Lower lobe of right lung (tissue), 2 donors: Measurements from ENCODE around the gene SH3PXD2A. TPM values are rescaled to one million over a fixed set of nuclear protein-coding genes. Genes with fewer than 3 reads are reported as not detected.

Source experiments
- ATAC-seq, 2 donors: fragments of 200-7000 bp; cut with Tn5 transposase; one replicate each; pipeline ENCODE4 v1.9.1; 2020 to 2022; ENCODE audit warnings: mild to moderate bottlenecking in 2 of 2, moderate library complexity in 2 of 2
- DNase-seq: peaks from one replicate; pipeline ENCODE4 v3.0.0-alpha.2; 2020
- H3K27ac ChIP-seq: fragments of 200-600 bp; one replicate; pipeline ENCODE4 v1.8.0; 2022
- H3K27me3 ChIP-seq: fragments of 200-600 bp; one replicate; pipeline ENCODE4 v1.8.0; 2022; ENCODE audit warnings: low read depth
- H3K36me3 ChIP-seq: fragments of 200-600 bp; one replicate; pipeline ENCODE4 v1.8.0; 2022; ENCODE audit warnings: mild to moderate bottlenecking
- H3K4me1 ChIP-seq: fragments of 200-600 bp; one replicate; pipeline ENCODE4 v1.8.0; 2022
- H3K4me3 ChIP-seq: fragments of 200-600 bp; one replicate; pipeline ENCODE4 v1.8.0; 2022; ENCODE audit warnings: mild to moderate bottlenecking
- H3K9me3 ChIP-seq: fragments of 200-600 bp; one replicate; pipeline ENCODE4 v1.8.0; 2022
- CTCF ChIP-seq: fragments of 200-600 bp; IDR thresholded peaks from one replicate; pipeline ENCODE4 v1.8.0; 2022; ENCODE audit warnings: antibody characterized with exemption, mild to moderate bottlenecking
- intact Hi-C: fragments of 100-400 bp; cut with DNase I; formaldehyde crosslinking; loops from one replicate; pipeline ENCODE4 v1.11.0; 2022
- total RNA-seq: library from RNA; stranded (reverse); fragmentation: NEBNext Ultra II Directional; extraction: Animal tissue kit (Norgen Biotek cat#: 25700); gene quantifications from one replicate; pipeline ENCODE4 v1.2.1, GENCODE V29; 2021
- donor health status: DM: no; HTN: yes; CAD: no; lungs with severe emphysema.

The SH3PXD2A gene
- total RNA-seq, 1 donor from 2014 or later, result 34.8 TPM

DNA sequence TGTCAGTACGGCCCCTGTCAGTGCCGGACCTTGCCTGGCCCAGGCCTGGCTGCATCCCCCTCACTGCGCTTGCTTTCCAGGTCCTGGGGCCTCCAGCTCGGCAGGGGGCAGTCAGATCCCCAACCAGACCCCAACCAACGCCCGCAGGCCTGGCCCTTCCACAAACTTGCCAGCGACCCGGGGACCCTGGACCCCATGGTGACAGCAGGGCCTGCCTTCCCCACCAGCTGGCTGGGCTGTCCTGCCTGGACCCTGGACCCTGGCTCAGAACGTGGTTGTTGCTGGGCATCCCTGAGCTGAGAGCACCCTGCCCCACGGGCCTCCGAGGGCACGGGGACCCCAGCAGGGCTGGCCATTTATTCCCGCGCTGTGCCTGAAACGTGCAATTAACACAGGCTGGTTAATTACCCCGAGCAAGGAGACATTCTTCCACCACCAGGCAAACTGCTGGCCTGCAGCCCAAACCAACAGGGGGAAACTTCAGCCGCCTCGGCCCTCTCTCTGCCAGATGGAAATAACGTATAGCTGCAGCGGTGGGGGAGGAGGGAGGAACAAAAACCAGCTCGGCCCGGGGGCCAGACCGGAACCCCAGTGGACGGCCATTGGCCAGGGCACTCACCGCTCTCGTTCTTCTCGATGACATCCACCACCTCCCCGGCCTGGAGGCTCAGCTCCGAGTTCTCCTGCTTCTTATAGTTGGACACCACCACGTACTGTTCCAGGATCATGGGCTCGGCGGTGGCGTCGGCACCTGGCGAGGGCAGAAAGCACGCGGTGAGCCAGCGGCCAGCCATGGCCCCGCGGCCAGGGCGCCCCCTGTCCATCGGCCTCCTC lies 194.8 kb downstream of the SH3PXD2A start:
- H3K9me3 ChIP-seq, result no peaks in the 10 kb centered on the region
- H3K27ac ChIP-seq, result peak overlapping the region; percentile 83
- H3K4me1 ChIP-seq, result peaks cover 36% of the 10 kb centered on the region
- TF ChIP-seq CTCF, result no peak
- H3K36me3 ChIP-seq, result peaks cover 19% of the 10 kb centered on the region
- H3K27me3 ChIP-seq, result no peaks in the 10 kb centered on the region
- intact Hi-C loops, result no loop called here
- DNase-seq (peak; percentile 59), ATAC-seq (peak; percentile 15 to 43)
- peak overlapping the region; percentile 69 for H3K4me3 ChIP-seq

- H3K4me1 ChIP-seq, result peaks cover 36% of the 10 kb centered on the region
- intact Hi-C loops, result no loop called here
- no peaks in the 10 kb centered on the region for H3K9me3 ChIP-seq
- H3K27me3 ChIP-seq, result no peaks in the 10 kb centered on the region
- peak; percentile 75 for DNase-seq
- peak; percentile 92 to 93 for ATAC-seq
- peaks cover 25% of the 10 kb centered on the region for H3K36me3 ChIP-seq
- H3K4me3 ChIP-seq, result peak overlapping the region; percentile 69
- TF ChIP-seq CTCF, result no peak
- H3K27ac ChIP-seq, result peak overlapping the region; percentile 83
These were observed 195.6 kb downstream of the SH3PXD2A start for GRCh38 chr10:103659674-103660363.

DNA sequence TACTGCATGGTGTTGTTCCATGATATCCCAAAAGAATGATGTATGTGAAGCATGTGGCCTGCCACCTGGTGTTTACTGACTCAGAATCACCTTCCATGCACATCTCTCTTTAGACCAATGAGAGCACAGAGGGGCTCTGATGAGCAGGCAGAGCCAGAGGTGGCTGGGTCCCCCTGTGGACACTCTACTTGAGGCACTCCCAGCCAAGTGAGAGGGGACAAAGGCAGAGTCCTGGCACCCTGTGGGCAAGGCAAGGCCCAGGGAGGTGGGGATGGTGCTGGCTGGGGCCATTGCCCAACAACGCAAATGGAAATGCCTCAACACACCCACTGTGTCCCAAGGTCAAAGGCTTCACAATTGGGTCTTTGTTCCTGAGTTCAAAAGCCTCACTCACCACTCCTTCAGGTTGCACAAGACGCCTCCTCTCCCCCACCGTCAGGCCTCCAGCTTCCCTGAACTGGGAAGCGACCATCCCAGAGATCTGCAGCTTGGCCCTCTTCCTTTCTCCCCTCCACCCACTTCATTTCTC lies 197.3 kb downstream of the SH3PXD2A start:
- intact Hi-C loops, result no loop called here
- H3K4me1 ChIP-seq, result peaks cover 39% of the 10 kb centered on the region
- H3K27me3 ChIP-seq, result no peaks in the 10 kb centered on the region
- no peak overlapping the region for H3K27ac ChIP-seq
- no peak for DNase-seq
- H3K4me3 ChIP-seq, result no peak overlapping the region
- no peak for ATAC-seq
- TF ChIP-seq CTCF, result no peak
- peaks cover 25% of the 10 kb centered on the region for H3K36me3 ChIP-seq
- H3K9me3 ChIP-seq, result no peaks in the 10 kb centered on the region

- intact Hi-C loops, result no loop called here
- Histone ChIP-seq H3K27me3 (no peaks in the 10 kb centered on the region), H3K4me3 (no peak overlapping the region), H3K4me1 (peaks cover 49% of the 10 kb centered on the region), H3K27ac (no peak overlapping the region), H3K36me3 (peaks cover 25% of the 10 kb centered on the region), H3K9me3 (no peaks in the 10 kb centered on the region)
- no peak for TF ChIP-seq CTCF
- ATAC-seq (no peak), DNase-seq (no peak)
These were observed 198.2 kb downstream of the SH3PXD2A start for GRCh38 chr10:103657061-103657591.

DNA sequence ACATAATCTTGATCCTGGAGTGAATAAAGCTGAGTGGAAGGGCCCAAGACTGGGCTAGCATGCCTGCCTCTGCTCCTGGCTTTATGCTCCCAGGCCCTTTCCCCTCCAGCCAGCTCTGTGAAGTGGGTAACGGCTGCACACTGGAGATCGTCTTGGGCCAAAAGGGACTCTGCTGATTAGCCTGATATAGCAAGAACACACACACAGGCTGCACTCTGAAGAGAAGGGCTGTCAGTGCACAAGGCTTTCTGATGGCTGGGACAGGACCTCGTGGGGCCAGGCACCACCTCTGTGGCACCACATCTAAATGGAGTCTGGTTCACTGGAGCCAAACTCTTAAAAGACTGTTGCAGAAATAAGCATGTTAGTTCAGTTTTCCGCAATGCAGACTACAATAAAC lies 200.5 kb downstream of the SH3PXD2A start:
- Histone ChIP-seq H3K27ac (no peak overlapping the region), H3K4me1 (peaks cover 51% of the 10 kb centered on the region), H3K27me3 (no peaks in the 10 kb centered on the region), H3K4me3 (no peak overlapping the region), H3K9me3 (no peaks in the 10 kb centered on the region), H3K36me3 (peaks cover 25% of the 10 kb centered on the region)
- DNase-seq (no peak), ATAC-seq (no peak)
- TF ChIP-seq CTCF, result no peak
- intact Hi-C loops, result no loop called here
